Stimulated activated CD4-positive, alpha-beta T cell treated with anti-CD3 and anti-CD28 coated beads, Interleukin-12 subunit alpha, Interleukin-12 subunit beta, amount 100 ng/mL, for 4 hours (primary cell): ENCODE measurements around the gene ODAD3.
"Not testable (repeated sequence)": the region's sequence is repeated elsewhere in the genome, so short reads cannot be mapped to it uniquely, and the experiment has no call there.

ENCODE experiments used
- DNase-seq: peaks from one replicate; pipeline ENCODE4 v3.0.0-alpha.2; 2020

Gene ODAD3

GRCh38 chr19:11401808-11402543 lies 32.9 kb downstream of the ODAD3 start:
- no peak for DNase-seq

GRCh38 chr19:11400798-11401197 lies 34.1 kb downstream of the ODAD3 start:
- no peak for DNase-seq

GRCh38 chr19:11399667-11400066 lies 35.3 kb downstream of the ODAD3 start:
- DNase-seq = no peak

GRCh38 chr19:11397089-11397610 lies 37.8 kb downstream of the ODAD3 start:
- DNase-seq = no peak

GRCh38 chr19:11390933-11391680 lies 43.8 kb downstream of the ODAD3 start:
- DNase-seq = no peak

- no peak for DNase-seq
Observed at GRCh38 chr19:11390359-11390758, 44.6 kb downstream of the ODAD3 start.

- no peak for DNase-seq
Observed at GRCh38 chr19:11387162-11388034, 47.5 kb downstream of the ODAD3 start.

GRCh38 chr19:11384778-11385129 lies 50.2 kb downstream of the ODAD3 start:
- no peak for DNase-seq

- no peak for DNase-seq
Observed at GRCh38 chr19:11383706-11384048, 51.2 kb downstream of the ODAD3 start.

GRCh38 chr19:11382898-11383705 lies 51.8 kb downstream of the ODAD3 start:
- peak; percentile 39 for DNase-seq

GRCh38 chr19:11380653-11381537 lies 54.0 kb downstream of the ODAD3 start:
- DNase-seq = peak; percentile 90

GRCh38 chr19:11379857-11380350 lies 55.0 kb downstream of the ODAD3 start:
- no peak for DNase-seq

GRCh38 chr19:11379269-11379845 lies 55.6 kb downstream of the ODAD3 start:
- DNase-seq = not testable (repeated sequence)

- no peak for DNase-seq
Observed at GRCh38 chr19:11378319-11379189, 56.4 kb downstream of the ODAD3 start.

- DNase-seq = no peak
Observed at GRCh38 chr19:11377756-11378155, 57.2 kb downstream of the ODAD3 start.

- no peak for DNase-seq
Observed at GRCh38 chr19:11377237-11377636, 57.7 kb downstream of the ODAD3 start.

GRCh38 chr19:11375143-11375948 lies 59.6 kb downstream of the ODAD3 start:
- DNase-seq = peak; percentile 56

GRCh38 chr19:11374433-11375142 lies 60.3 kb downstream of the ODAD3 start, which contains the start of gene SWSAP1:
TSS of gene SWSAP1 (plus strand) at chr19:11374666. CDS start at chr19:11374681, 15 bp downstream.
- peak; percentile 93 for DNase-seq
